Measurements from ENCODE around the gene OR2A42.
"Not testable (repeated sequence)": the region's sequence is repeated elsewhere in the genome, so short reads cannot be mapped to it uniquely, and the experiment has no call there.

DNA sequence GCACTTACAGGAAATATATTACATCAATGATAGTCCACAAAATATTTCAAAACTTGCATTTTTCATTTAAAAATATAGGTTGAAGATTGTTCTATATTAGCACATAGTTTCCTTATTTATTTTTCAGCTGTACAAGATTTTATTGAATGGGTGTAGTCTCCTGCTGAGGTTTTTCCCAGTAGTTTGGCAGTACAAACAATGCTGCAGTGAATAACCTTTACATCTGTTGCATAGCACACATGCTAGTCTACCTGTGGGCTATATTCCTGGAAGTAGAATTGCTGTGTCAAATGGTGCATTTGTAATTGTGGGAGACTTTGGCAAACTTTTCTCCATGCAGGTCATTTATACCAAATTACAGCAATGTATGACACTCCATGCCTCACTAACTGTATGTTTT, 18.9 kb downstream of the OR2A42 start:
- TF ChIP-seq, protein P1, sequence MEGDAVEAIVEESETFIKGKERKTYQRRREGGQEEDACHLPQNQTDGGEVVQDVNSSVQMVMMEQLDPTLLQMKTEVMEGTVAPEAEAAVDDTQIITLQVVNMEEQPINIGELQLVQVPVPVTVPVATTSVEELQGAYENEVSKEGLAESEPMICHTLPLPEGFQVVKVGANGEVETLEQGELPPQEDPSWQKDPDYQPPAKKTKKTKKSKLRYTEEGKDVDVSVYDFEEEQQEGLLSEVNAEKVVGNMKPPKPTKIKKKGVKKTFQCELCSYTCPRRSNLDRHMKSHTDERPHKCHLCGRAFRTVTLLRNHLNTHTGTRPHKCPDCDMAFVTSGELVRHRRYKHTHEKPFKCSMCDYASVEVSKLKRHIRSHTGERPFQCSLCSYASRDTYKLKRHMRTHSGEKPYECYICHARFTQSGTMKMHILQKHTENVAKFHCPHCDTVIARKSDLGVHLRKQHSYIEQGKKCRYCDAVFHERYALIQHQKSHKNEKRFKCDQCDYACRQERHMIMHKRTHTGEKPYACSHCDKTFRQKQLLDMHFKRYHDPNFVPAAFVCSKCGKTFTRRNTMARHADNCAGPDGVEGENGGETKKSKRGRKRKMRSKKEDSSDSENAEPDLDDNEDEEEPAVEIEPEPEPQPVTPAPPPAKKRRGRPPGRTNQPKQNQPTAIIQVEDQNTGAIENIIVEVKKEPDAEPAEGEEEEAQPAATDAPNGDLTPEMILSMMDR (conservative IDR thresholded peaks at IDR 0.05), result not testable (repeated sequence)
- not testable (repeated sequence) for TF ChIP-seq EZH2 (IDR thresholded peaks at IDR 0.05; ENCODE audit: low read depth)

Data from PC-9 (cell line).